Spleen (tissue), 11 donors: ENCODE data around the gene MPO. TPM values are rescaled to one million over a fixed set of nuclear protein-coding genes. Genes with fewer than 3 reads are reported as not detected.

ENCODE experiments used
- DNase-seq: peaks from one replicate; pipeline ENCODE4 v3.0.0-alpha.2; 2020
- H3K27ac ChIP-seq, 8 donors: fragments of 200-600 bp; sonication (generic) in 7 of 8; 1 replicate in 4 of 8; 2 replicates in 4 of 8; pipeline versions ENCODE4 v1.5.0 to v1.8.0; 2016 to 2021; ENCODE audit warnings: inconsistent platforms in 4 of 8, mild to moderate bottlenecking in 4 of 8, moderate library complexity in 1 of 8
- H3K27me3 ChIP-seq, 7 donors: fragments of 200-600 bp; sonication (generic) in 6 of 7; replicated peaks in 1 of 7; 1 replicate in 4 of 7; 2 replicates in 3 of 7; pipeline versions ENCODE4 v1.5.0 to v1.8.0; 2016 to 2021; ENCODE audit warnings: inconsistent platforms in 3 of 7, mild to moderate bottlenecking in 1 of 7
- H3K36me3 ChIP-seq, 6 donors: fragments of 200-600 bp; sonication (generic) in 5 of 6; 1 replicate in 4 of 6; 2 replicates in 2 of 6; pipeline versions ENCODE4 v1.5.0 to v1.8.0; 2016 to 2021; ENCODE audit warnings: inconsistent platforms in 2 of 6
- H3K4me1 ChIP-seq, 6 donors: fragments of 200-600 bp; sonication (generic) in 5 of 6; 1 replicate in 3 of 6; 2 replicates in 3 of 6; pipeline versions ENCODE4 v1.5.0 to v1.8.0; 2016 to 2021; ENCODE audit warnings: inconsistent platforms in 3 of 6
- H3K4me3 ChIP-seq, 8 donors: fragments of 200-600 bp; sonication (generic) in 7 of 8; 1 replicate in 4 of 8; 2 replicates in 4 of 8; pipeline versions ENCODE4 v1.5.0 to v1.8.0; 2016 to 2021; ENCODE audit warnings: inconsistent platforms in 4 of 8, mild to moderate bottlenecking in 4 of 8, moderate library complexity in 2 of 8
- H3K9me3 ChIP-seq, 8 donors: fragments of 200-600 bp; sonication (generic) in 7 of 8; 1 replicate in 4 of 8; 2 replicates in 4 of 8; pipeline versions ENCODE4 v1.5.0 to v1.8.0; 2016 to 2021; ENCODE audit warnings: inconsistent platforms in 4 of 8
- CTCF ChIP-seq, 11 experiments: fragments of 200-600 bp in 7 of 11; fragments of 450-650 bp in 4 of 11; sonication (generic) in 4 of 11; IDR thresholded peaks in 8 of 11; conservative IDR thresholded peaks in 3 of 11; 1 replicate in 7 of 11; 2 replicates in 4 of 11; pipeline versions ENCODE4 v1.4.0 to v1.8.0; 2016 to 2021; ENCODE audit warnings: antibody characterized with exemption in 11 of 11, inconsistent platforms in 4 of 11, mild to moderate bottlenecking in 1 of 11
- POLR2A ChIP-seq, 3 donors: fragments of 450-650 bp; IDR thresholded peaks; one replicate each; pipeline ENCODE4 v1.5.1; 2017; ENCODE audit warnings: antibody characterized with exemption in 3 of 3, mild to moderate bottlenecking in 1 of 3
- POLR2AphosphoS5 ChIP-seq, 3 donors: sonication (generic); formaldehyde crosslinking; IDR thresholded peaks; one replicate each; pipeline ENCODE4 v1.5.1; 2017; ENCODE audit warnings: antibody characterized with exemption in 3 of 3
- WGBS, 5 donors: extraction: QIAGEN DNeasy Blood & Tissue Kit in 3 of 5; methylation state at CpG; one replicate each; pipeline versions ENCODE4 v1.1.5 to v1.1.7; 2013 to 2018; 5-methylcytosine and 5-hydroxymethylcytosine counted together
- intact Hi-C: fragments of 100-400 bp; cut with DNase I; formaldehyde crosslinking; loops from one replicate; pipeline ENCODE4 v1.15.0; 2023; ENCODE audit warnings: low total_unique reads
- polyA plus RNA-seq, 3 donors: library from polyadenylated mRNA; stranded (reverse); fragments of 200-250 nt; gene quantifications; one replicate each; pipeline ENCODE4 v1.2.1, GENCODE V29; 2013
- total RNA-seq, 7 donors: library from RNA; depleted of rRNA in 3 of 7; stranded (reverse); fragments of >200 nt in 3 of 7; fragmentation: NEBNext Ultra II Directional in 4 of 7; extraction: Animal tissue kit (Norgen Biotek cat#: 25700) in 4 of 7; gene quantifications; one replicate each; pipeline versions ENCODE4 v1.1.0 to v1.2.1, GENCODE V29; 2016 to 2021
- donor health status: healthy with polysubstance abuse.
- donor health status: DM: no; HTN: no; CAD: no; lungs with moderate emphysema.
- donor health status: DM: no; HTN: no; CAD: no.
- donor health status: Bipolar disorder and iron deficiency.
- donor health status: healthy.
- donor health status: DM: no; HTN: no; CAD: no.
- donor health status: DM: yes; HTN: yes; CAD: no.

MPO gene
- total and polyA plus RNA-seq, 10 donors: 0.52 to 75.7 (median 12.0) TPM

DNA sequence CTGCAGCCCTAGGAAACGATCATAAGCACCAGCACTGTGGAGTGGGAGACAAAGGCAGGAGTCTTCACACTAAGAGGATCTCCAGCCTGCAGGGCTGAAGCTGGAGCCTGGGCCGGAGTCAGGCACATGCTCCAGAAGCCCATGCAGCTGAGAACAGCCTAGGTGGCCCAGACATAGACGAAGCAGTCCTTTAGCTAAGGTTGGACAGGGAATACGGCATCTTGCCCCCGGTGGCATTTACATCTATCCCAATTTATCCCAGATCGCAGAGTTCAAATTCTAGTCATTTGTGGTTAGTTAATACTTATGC is 33.9 kb upstream of the MPO start:
- Histone ChIP-seq H3K36me3 (peaks cover 0 to 24% (median 0%) of the 10 kb centered on the region in 6 donors), H3K4me1 (peaks cover 0 to 19% (median 10%) of the 10 kb centered on the region in 6 donors), H3K9me3 (no peaks in the 10 kb centered on the region), H3K27ac (no peak overlapping the region), H3K4me3 (no peak overlapping the region), H3K27me3 (no peaks in the 10 kb centered on the region)
- no peak for TF ChIP-seq POLR2AphosphoS5 (IDR thresholded peaks at IDR 0.05)
- TF ChIP-seq CTCF (IDR thresholded peaks at IDR 0.05 in 8 of 11, conservative IDR thresholded peaks at IDR 0.05 in 3 of 11): no peak
- no peak for TF ChIP-seq POLR2A (IDR thresholded peaks at IDR 0.05)
- DNase-seq: no peak
- WGBS, 5 donors: 86 to 95% (median 90%) methylated on average over 6 of the region's 6 CpGs
- intact Hi-C loops: loop anchor here (10.0 kb wide), 1 partner anchor 100 kb away; the partner anchor contains the start of gene RNF43

GRCh38 chr17:58313815-58314705 is 33.3 kb upstream of the MPO start:
- intact Hi-C loops: loop anchor here (10.0 kb wide), 1 partner anchor 101 kb away; the partner anchor contains the start of gene RNF43
- TF ChIP-seq POLR2A (IDR thresholded peaks at IDR 0.05) (no peak), CTCF (IDR thresholded peaks at IDR 0.05 in 8 of 11, conservative IDR thresholded peaks at IDR 0.05 in 3 of 11) (no peak), POLR2AphosphoS5 (IDR thresholded peaks at IDR 0.05) (no peak)
- H3K4me3 ChIP-seq: no peak overlapping the region
- WGBS, 5 donors: 76 to 80% (median 79%) methylated on average over 7 of the region's 7 CpGs
- peaks cover 0 to 29% (median 0%) of the 10 kb centered on the region in 6 donors for H3K36me3 ChIP-seq
- peaks cover 0 to 19% (median 10%) of the 10 kb centered on the region in 6 donors for H3K4me1 ChIP-seq
- no peaks in the 10 kb centered on the region for H3K27me3 ChIP-seq
- H3K9me3 ChIP-seq: no peaks in the 10 kb centered on the region
- no peak for DNase-seq
- H3K27ac ChIP-seq: no peak overlapping the region

DNA sequence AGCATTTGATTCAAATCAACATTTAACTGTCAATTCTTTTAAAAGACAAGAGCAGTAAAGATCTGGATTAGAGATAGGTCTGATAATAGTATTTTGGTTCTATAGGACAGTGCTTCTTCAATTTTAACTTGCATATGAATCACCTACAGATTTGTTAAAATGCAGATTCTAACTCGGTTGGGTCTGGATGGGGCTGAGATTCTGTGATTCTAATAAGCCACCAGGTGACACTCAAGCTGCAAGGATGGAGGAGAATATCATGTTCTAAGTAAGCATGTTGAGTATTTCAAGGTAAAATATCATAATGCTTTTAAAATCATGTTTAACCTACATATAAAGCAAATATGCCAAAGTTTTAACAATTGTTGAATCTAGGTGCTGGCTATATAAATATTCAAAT is 32.1 kb upstream of the MPO start:
- WGBS, 5 donors: 41 to 89% (median 71%) methylated on average over 1 of the region's 1 CpG
- intact Hi-C loops: loop anchor here (10.0 kb wide), 1 partner anchor 102 kb away; the partner anchor contains the start of gene RNF43

More for the DNA sequence above, 32.1 kb upstream of the MPO start:
- H3K36me3 ChIP-seq: peaks cover 0 to 39% (median 0%) of the 10 kb centered on the region in 6 donors
- no peaks in the 10 kb centered on the region for H3K27me3 ChIP-seq
- TF ChIP-seq CTCF (IDR thresholded peaks at IDR 0.05 in 8 of 11, conservative IDR thresholded peaks at IDR 0.05 in 3 of 11) (no peak), POLR2AphosphoS5 (IDR thresholded peaks at IDR 0.05) (no peak), POLR2A (IDR thresholded peaks at IDR 0.05) (no peak)
- no peaks in the 10 kb centered on the region for H3K9me3 ChIP-seq
- no peak overlapping the region for H3K27ac ChIP-seq
- H3K4me1 ChIP-seq: peaks cover 0 to 25% (median 7%) of the 10 kb centered on the region in 6 donors
- DNase-seq: no peak
- H3K4me3 ChIP-seq: no peak overlapping the region
